Activated CD8-positive, alpha-beta memory T cell treated with anti-CD3 and anti-CD28 coated beads for 24 hours (primary cell): Measurements from ENCODE around the gene IGSF23.
"Not testable (repeated sequence)": the region's sequence is repeated elsewhere in the genome, so short reads cannot be mapped to it uniquely, and the experiment has no call there.

Experiments used
- DNase-seq: peaks from one replicate; pipeline ENCODE4 v3.0.0-alpha.2; 2020

IGSF23 gene

GRCh38 chr19:44588771-44589112 lies 24.6 kb upstream of the IGSF23 start:
- no peak for DNase-seq

- DNase-seq: no peak
Observed at GRCh38 chr19:44590245-44591059, 22.9 kb upstream of the IGSF23 start.

- DNase-seq: not testable (repeated sequence)
Observed at GRCh38 chr19:44591340-44591993, 21.9 kb upstream of the IGSF23 start.

GRCh38 chr19:44592451-44592890 lies 20.9 kb upstream of the IGSF23 start:
- DNase-seq: no peak

- DNase-seq: no peak
Observed at GRCh38 chr19:44593294-44593693, 20.1 kb upstream of the IGSF23 start.

- not testable (repeated sequence) for DNase-seq
Observed at GRCh38 chr19:44593866-44594266, 19.5 kb upstream of the IGSF23 start.

- no peak for DNase-seq
Observed at GRCh38 chr19:44596428-44597130, 16.8 kb upstream of the IGSF23 start.

- DNase-seq: no peak
Observed at GRCh38 chr19:44597131-44597491, 16.3 kb upstream of the IGSF23 start.

GRCh38 chr19:44598355-44598754 lies 15.0 kb upstream of the IGSF23 start:
- DNase-seq: no peak

- no peak for DNase-seq
Observed at GRCh38 chr19:44598880-44599279, 14.5 kb upstream of the IGSF23 start.

- DNase-seq: no peak
Observed at GRCh38 chr19:44600466-44600865, 12.9 kb upstream of the IGSF23 start.

- no peak for DNase-seq
Observed at GRCh38 chr19:44602081-44602480, 11.3 kb upstream of the IGSF23 start.

GRCh38 chr19:44603201-44603945 lies 10.0 kb upstream of the IGSF23 start:
- no peak for DNase-seq

GRCh38 chr19:44604241-44604640 lies 9.1 kb upstream of the IGSF23 start:
- no peak for DNase-seq

GRCh38 chr19:44605547-44605946 lies 7.8 kb upstream of the IGSF23 start:
- no peak for DNase-seq

GRCh38 chr19:44607049-44607448 lies 6.3 kb upstream of the IGSF23 start:
- no peak for DNase-seq

- DNase-seq: no peak
Observed at GRCh38 chr19:44607917-44608316, 5.4 kb upstream of the IGSF23 start.

- no peak for DNase-seq
Observed at GRCh38 chr19:44608391-44608821, 5.0 kb upstream of the IGSF23 start.

GRCh38 chr19:44609219-44609618 lies 4.1 kb upstream of the IGSF23 start:
- no peak for DNase-seq

GRCh38 chr19:44610497-44610896 lies 2.9 kb upstream of the IGSF23 start:
- not testable (repeated sequence) for DNase-seq

- no peak for DNase-seq
Observed at GRCh38 chr19:44611812-44612295, 1.5 kb upstream of the IGSF23 start.

GRCh38 chr19:44614313-44614712 lies 950 bp downstream of the IGSF23 start:
- DNase-seq: no peak

GRCh38 chr19:44615863-44616247 lies 2.5 kb downstream of the IGSF23 start:
- DNase-seq: no peak
